ENCODE results near the gene IBTK. TPM values are rescaled to one million over a fixed set of nuclear protein-coding genes. Genes with fewer than 3 reads are reported as not detected.
"Not testable (repeated sequence)": the region's sequence is repeated elsewhere in the genome, so short reads cannot be mapped to it uniquely, and the experiment has no call there.

The IBTK gene
- total and polyA plus RNA-seq, 10 donors: 14.6 to 36.6 (median 28.9) TPM

GRCh38 chr6:82204020-82204419, 43.5 kb downstream of the IBTK start:
- H3K9me3 ChIP-seq: no peaks in the 10 kb centered on the region
- H3K36me3 ChIP-seq: peaks cover 0 to 90% (median 45%) of the 10 kb centered on the region in 6 donors
- no peak for DNase-seq
- no peaks in the 10 kb centered on the region for H3K27me3 ChIP-seq (replicated peaks in 1 of 7)
- TF ChIP-seq POLR2AphosphoS5 (IDR thresholded peaks at IDR 0.05): no peak
- TF ChIP-seq POLR2A (IDR thresholded peaks at IDR 0.05): no peak
- TF ChIP-seq CTCF (IDR thresholded peaks at IDR 0.05 in 8 of 11, conservative IDR thresholded peaks at IDR 0.05 in 3 of 11): no peak
- no peak overlapping the region for H3K27ac ChIP-seq
- no peak overlapping the region for H3K4me3 ChIP-seq
- intact Hi-C loops (cut with DNase I; ENCODE audit: low total_unique reads): no loop called here
- H3K4me1 ChIP-seq: peaks cover 0 to 3% (median 0%) of the 10 kb centered on the region in 6 donors

GRCh38 chr6:82197784-82198183, 49.8 kb downstream of the IBTK start:
- no peak for TF ChIP-seq CTCF (IDR thresholded peaks at IDR 0.05 in 8 of 11, conservative IDR thresholded peaks at IDR 0.05 in 3 of 11)
- TF ChIP-seq POLR2A (IDR thresholded peaks at IDR 0.05): no peak
- TF ChIP-seq POLR2AphosphoS5 (IDR thresholded peaks at IDR 0.05): no peak
- Histone ChIP-seq H3K4me1 (no peaks in the 10 kb centered on the region), H3K27me3 (replicated peaks in 1 of 7) (no peaks in the 10 kb centered on the region), H3K27ac (no peak overlapping the region), H3K36me3 (peaks cover 0 to 100% (median 80%) of the 10 kb centered on the region in 6 donors), H3K9me3 (no peaks in the 10 kb centered on the region), H3K4me3 (no peak overlapping the region)
- intact Hi-C loops (cut with DNase I; ENCODE audit: low total_unique reads): no loop called here
- WGBS, 5 donors: 75 to 90% (median 83%) methylated on average over 4 of the region's 4 CpGs
- DNase-seq: no peak

GRCh38 chr6:82197245-82197644, 50.3 kb downstream of the IBTK start:
- H3K4me1 ChIP-seq; H3K4me3 ChIP-seq; H3K27ac ChIP-seq; intact Hi-C loops (cut with DNase I; ENCODE audit: low total_unique reads); H3K27me3 ChIP-seq (replicated peaks in 1 of 7); DNase-seq; H3K9me3 ChIP-seq: not testable (repeated sequence)
- peaks cover 0 to 100% (median 82%) of the 10 kb centered on the region in 6 donors for H3K36me3 ChIP-seq
- 91 to 99% (median 97%) methylated on average over 5 of the region's 5 CpGs for WGBS, 5 donors

- Histone ChIP-seq H3K27ac (no peak overlapping the region), H3K9me3 (no peaks in the 10 kb centered on the region), H3K27me3 (replicated peaks in 1 of 7) (no peaks in the 10 kb centered on the region), H3K4me3 (no peak overlapping the region), H3K36me3 (peaks cover 4 to 100% (median 82%) of the 10 kb centered on the region in 6 donors), H3K4me1 (no peaks in the 10 kb centered on the region)
- no peak for DNase-seq
- TF ChIP-seq POLR2AphosphoS5 (IDR thresholded peaks at IDR 0.05) (no peak), POLR2A (IDR thresholded peaks at IDR 0.05) (no peak), CTCF (IDR thresholded peaks at IDR 0.05 in 8 of 11, conservative IDR thresholded peaks at IDR 0.05 in 3 of 11) (no peak)
- intact Hi-C loops (cut with DNase I; ENCODE audit: low total_unique reads): no loop called here
These were observed 51.4 kb downstream of the IBTK start for GRCh38 chr6:82196161-82196560.

- TF ChIP-seq POLR2A (IDR thresholded peaks at IDR 0.05): no peak
- TF ChIP-seq CTCF (IDR thresholded peaks at IDR 0.05 in 8 of 11, conservative IDR thresholded peaks at IDR 0.05 in 3 of 11): no peak
- TF ChIP-seq POLR2AphosphoS5 (IDR thresholded peaks at IDR 0.05): no peak
- peaks cover 4 to 100% (median 84%) of the 10 kb centered on the region in 6 donors for H3K36me3 ChIP-seq
- H3K27me3 ChIP-seq (replicated peaks in 1 of 7): no peaks in the 10 kb centered on the region
- DNase-seq: no peak
- H3K9me3 ChIP-seq: no peaks in the 10 kb centered on the region
- H3K27ac ChIP-seq: no peak overlapping the region
- WGBS, 5 donors: 91 to 96% (median 94%) methylated on average over 4 of the region's 4 CpGs
- no peak overlapping the region for H3K4me3 ChIP-seq
- intact Hi-C loops (cut with DNase I; ENCODE audit: low total_unique reads): no loop called here
- no peaks in the 10 kb centered on the region for H3K4me1 ChIP-seq
These were observed 51.9 kb downstream of the IBTK start for GRCh38 chr6:82195619-82196018.
